Measurements from ENCODE around the gene KCNQ1. TPM values are rescaled to one million over a fixed set of nuclear protein-coding genes. Genes with fewer than 3 reads are reported as not detected.

KCNQ1 gene
- polyA plus RNA-seq, 1 experiment = not detected

- Histone ChIP-seq H3K27ac (ENCODE audit: low read depth, low read length) (no peak overlapping the region), H3K4me3 (ENCODE audit: low read depth, low read length) (no peak overlapping the region), H3K9me3 (ENCODE audit: control insufficient read depth, insufficient read depth, low read length) (no peaks in the 10 kb centered on the region; the same call in 1 of the 2 replicates), H3K27me3 (ENCODE audit: control insufficient read depth, insufficient read depth, low read length) (peaks cover 13% of the 10 kb centered on the region)
- CTCF ChIA-PET = interaction anchor here (1.5 kb wide), 1 partner anchor 19 kb away, joined by 3 read pairs; no protein-coding TSS in a partner anchor
- TF ChIP-seq CTCF (IDR thresholded peaks at IDR 0.05; ENCODE audit: low read depth, low read length) = no peak
- DNase-seq (ENCODE audit: low read depth, low spot score) = no peak
- POLR2A ChIA-PET = no interaction called here
These were observed 67.9 kb downstream of the KCNQ1 start for GRCh38 chr11:2512431-2513407.

- no peaks in the 10 kb centered on the region; the same call in 1 of the 2 replicates for H3K9me3 ChIP-seq (ENCODE audit: control insufficient read depth, insufficient read depth, low read length)
- CTCF ChIA-PET = no interaction called here
- POLR2A ChIA-PET = interaction anchor here (0.7 kb wide), 1 partner anchor 10 kb away, joined by 3 read pairs; no protein-coding TSS in a partner anchor
- H3K4me3 ChIP-seq (ENCODE audit: low read depth, low read length) = no peak overlapping the region
- TF ChIP-seq CTCF (IDR thresholded peaks at IDR 0.05; ENCODE audit: low read depth, low read length) = no peak
- no peak for DNase-seq (ENCODE audit: low read depth, low spot score)
- no peak overlapping the region for H3K27ac ChIP-seq (ENCODE audit: low read depth, low read length)
- peaks cover 13% of the 10 kb centered on the region for H3K27me3 ChIP-seq (ENCODE audit: control insufficient read depth, insufficient read depth, low read length)
These were observed 68.6 kb downstream of the KCNQ1 start for GRCh38 chr11:2513441-2513840.

GRCh38 chr11:2515401-2516275 lies 70.8 kb downstream of the KCNQ1 start:
- Histone ChIP-seq H3K9me3 (ENCODE audit: control insufficient read depth, insufficient read depth, low read length) (no peaks in the 10 kb centered on the region; the same call in 1 of the 2 replicates), H3K4me3 (ENCODE audit: low read depth, low read length) (no peak overlapping the region), H3K27ac (ENCODE audit: low read depth, low read length) (no peak overlapping the region), H3K27me3 (ENCODE audit: control insufficient read depth, insufficient read depth, low read length) (peaks cover 17% of the 10 kb centered on the region)
- TF ChIP-seq CTCF (IDR thresholded peaks at IDR 0.05; ENCODE audit: low read depth, low read length) = no peak
- no peak for DNase-seq (ENCODE audit: low read depth, low spot score)
- ChIA-PET CTCF (no interaction called here), POLR2A (no interaction called here)

- Histone ChIP-seq H3K27me3 (ENCODE audit: control insufficient read depth, insufficient read depth, low read length) (peaks cover 19% of the 10 kb centered on the region), H3K4me3 (ENCODE audit: low read depth, low read length) (no peak overlapping the region), H3K9me3 (ENCODE audit: control insufficient read depth, insufficient read depth, low read length) (no peaks in the 10 kb centered on the region; the same call in 1 of the 2 replicates), H3K27ac (ENCODE audit: low read depth, low read length) (no peak overlapping the region)
- DNase-seq (ENCODE audit: low read depth, low spot score) = no peak
- POLR2A ChIA-PET = no interaction called here
- CTCF ChIA-PET = no interaction called here
- TF ChIP-seq CTCF (IDR thresholded peaks at IDR 0.05; ENCODE audit: low read depth, low read length) = no peak
These were observed 71.6 kb downstream of the KCNQ1 start for GRCh38 chr11:2516276-2517015.

Measured in AG04450 (cell line).